ENCODE results near the gene ZNF555.

The ZNF555 gene

GRCh38 chr19:2824129-2824528 is 17.1 kb upstream of the ZNF555 start:
- no peak for DNase-seq (ENCODE audit: low read depth in 2 of 2)

DNA sequence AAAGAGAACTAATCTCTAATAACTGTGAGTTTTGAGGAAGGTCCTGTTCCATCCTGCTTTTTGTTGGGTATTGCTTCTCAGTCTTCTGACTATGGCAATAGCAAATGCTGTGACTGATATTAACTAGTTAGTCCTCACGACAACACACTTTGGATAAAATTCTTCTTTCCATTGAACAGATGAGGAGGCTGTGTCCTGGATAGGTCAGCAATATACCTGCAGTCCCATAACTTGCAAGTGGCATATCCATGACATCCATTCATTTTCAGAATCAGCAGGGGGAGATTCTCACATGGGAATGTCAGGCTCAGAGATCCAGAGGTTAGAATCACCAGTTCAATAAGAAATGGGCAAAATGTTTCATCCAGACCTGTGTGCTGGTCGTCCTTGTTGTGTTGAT is 14.3 kb upstream of the ZNF555 start:
- DNase-seq (ENCODE audit: low read depth in 2 of 2) = no peak

DNA sequence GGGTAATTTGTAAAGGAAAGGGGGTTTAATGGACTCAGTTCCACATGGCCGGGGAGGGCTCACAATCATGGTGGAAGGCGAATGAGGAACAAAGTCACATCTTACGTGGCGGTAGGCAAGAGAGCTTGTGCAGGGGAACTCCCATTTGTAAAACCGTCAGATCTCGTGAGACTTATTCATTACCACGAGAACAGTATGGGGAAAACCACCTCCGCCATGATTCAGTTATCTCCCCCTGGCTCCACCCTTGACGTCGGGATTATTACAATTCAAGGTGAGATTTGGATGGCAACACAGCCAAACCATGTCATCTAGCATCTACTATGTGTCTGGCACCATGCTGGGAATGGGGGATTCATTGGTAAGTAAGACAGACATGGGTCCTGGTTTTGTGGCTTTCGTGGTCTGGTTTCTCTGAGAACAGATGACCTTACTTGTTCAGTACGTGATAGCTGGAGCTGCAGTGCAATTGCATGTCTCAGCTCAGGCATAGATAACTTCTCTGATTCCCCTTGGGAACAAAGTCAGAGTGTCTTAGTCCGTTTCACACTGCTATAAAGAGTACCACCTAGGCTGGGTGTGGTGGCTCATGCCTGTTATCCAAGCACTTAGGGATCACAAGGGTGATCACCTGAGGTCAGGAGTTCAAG is 13.3 kb upstream of the ZNF555 start:
- DNase-seq (ENCODE audit: low read depth in 2 of 2) = no peak

DNA sequence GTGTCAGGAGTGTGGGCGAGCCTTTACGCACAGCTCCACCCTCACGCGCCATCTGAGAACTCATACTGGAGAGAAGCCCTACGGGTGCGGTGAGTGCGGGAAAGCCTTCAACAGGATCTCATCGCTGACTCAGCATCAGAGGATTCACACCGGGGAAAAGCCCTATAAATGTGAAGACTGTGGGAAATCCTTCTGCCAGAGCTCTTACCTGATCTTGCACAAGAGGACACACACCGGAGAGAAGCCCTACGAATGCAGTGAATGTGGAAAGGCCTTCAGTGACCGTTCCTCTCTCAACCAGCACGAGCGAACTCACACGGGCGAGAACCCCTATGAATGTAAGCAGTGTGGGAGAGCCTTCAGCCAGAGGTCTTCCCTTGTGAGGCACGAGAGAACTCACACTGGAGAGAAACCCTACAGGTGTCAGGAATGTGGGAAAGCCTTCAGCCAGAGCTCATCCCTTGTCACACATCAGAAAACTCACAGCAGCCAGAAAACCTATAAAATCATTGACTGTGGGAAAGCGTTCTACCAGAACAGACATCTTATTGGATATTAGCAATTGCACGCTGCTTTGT is 6.9 kb upstream of the ZNF555 start:
- no peak for DNase-seq (ENCODE audit: low read depth in 2 of 2)

DNA sequence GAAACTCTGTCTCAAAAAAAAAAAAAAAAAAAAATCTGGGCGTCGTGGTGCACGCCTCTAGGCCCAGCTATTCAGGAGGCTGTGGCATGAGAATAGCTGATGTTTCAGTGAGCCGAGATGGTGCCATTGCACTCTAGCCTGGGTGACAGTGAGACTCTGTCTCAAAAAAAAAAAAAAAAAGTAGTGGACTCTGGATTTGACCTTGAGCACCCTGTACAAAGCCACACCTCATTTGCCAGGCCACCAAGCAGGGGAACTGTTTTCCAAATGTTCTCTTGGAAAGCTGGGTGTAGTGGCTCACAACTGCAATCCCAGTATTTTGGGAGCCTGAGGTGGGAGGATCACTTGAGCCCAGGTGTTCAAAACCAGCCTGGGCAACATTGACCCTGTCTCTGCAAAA is 3.8 kb upstream of the ZNF555 start:
- no peak for DNase-seq (ENCODE audit: low read depth in 2 of 2)

DNA sequence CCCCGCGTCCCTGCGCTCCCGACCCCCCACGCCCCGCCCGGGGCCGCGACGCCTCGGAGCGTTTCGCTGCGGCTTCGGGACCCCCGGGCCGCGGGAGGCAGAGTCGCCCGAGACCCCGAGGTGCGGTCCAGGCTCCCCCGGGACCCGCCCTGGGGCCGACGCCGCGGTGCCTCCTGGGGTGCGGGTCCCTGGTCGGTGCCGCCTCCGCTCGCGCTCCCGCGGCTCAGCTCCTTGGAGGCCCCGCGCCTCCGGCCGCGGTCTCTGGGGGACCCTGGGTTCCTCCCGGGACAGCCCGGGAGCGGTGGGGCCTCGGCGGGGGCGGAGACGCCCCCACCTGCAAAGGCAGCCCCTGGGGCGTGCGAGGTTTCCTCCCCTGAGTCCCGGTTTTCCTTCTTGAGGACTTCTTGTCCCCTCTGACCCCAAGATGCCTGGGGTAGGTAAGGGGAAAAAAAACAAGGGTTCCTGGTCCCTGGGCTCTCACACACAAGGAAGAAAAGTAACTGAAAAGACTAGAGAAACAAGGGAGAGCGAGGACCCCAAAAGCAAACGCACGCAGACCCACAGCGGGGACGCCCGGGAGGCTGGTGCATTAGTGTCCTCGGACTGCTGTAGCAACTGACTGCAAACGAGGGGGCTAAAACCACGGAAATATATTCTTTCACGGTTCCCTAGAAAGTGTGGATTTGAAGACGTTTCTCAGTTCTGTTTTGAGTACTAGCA is 740 bp downstream of the ZNF555 start:
- no peak for DNase-seq (ENCODE audit: low read depth in 2 of 2)

DNA sequence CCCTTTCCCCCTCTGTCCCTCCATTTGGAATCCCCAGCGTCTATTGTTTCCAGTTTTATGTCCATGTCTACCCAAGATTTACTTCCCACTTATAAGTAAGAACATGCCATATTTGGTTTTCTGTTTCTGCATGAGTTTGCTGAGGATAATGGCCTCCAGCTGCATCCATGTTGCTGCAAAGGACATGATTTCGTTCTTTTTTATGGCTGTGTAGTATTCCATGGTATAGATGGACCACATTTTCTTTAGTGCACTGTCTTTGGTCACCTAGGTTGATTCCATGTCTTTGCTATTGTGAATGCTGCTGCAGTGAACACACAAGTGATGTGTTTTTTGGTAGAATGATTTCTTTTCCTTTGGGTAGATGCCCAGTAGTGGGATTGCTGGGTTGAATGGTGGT is 3.8 kb downstream of the ZNF555 start:
- no peak for DNase-seq (ENCODE audit: low read depth in 2 of 2)

DNA sequence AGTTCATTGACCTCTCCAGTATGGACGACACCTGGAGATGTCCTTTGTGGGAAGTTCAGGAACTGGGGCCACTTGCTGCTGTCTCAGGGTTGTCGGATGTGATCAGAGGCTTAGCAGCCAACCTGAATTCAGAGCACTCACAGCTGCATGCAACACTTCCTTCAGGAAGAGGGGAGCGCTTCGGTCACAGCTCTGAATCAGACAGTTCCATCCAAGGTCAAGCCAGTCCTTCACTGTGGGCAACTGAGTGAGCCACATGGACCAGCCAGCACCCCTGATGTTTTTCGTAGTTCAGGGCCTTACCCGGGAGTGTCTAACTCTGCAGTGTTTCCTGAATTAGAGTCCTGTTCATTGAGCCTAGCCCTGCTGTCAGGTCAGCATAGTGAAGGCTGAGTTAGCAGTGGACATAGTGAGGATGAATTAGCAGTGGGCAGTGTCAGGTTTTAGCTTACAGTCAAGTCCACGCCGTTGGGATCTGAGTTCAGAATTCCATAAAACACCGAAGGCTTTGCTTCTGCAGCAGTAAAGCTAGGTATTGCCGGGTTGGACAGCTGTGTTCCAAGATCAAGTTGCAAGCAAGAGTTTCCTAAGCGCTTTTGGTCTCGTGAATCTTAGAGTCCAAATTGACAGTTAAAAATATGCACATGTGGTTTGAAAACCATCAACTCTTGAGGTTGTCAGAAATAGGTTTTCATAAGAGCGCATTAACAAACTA is 5.1 kb downstream of the ZNF555 start:
- DNase-seq (ENCODE audit: low read depth in 2 of 2) = no peak

GRCh38 chr19:2847507-2847906 is 6.2 kb downstream of the ZNF555 start:
- DNase-seq (ENCODE audit: low read depth in 2 of 2) = no peak

DNA sequence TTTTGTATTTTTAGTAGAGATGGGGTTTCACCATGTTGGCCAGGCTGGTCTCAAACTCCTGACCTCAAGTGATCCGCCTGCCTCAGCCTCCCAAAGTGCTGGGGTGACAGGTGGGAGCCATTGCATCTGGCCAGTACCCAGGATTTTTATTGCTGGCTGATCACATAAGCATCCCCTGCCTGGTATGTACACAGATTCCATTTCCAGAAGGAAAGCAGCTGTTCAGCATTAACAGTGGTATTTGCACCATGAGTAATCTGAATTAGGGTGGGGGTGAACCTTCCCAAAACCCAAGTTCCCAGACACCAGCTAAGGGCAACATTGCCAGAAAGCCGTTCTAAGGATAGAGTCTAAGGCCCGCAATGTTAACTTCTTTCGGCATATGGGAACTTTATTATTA is 7.3 kb downstream of the ZNF555 start:
- DNase-seq (ENCODE audit: low read depth in 2 of 2) = peak; percentile 6 to 15

- DNase-seq (ENCODE audit: low read depth in 2 of 2) = no peak
Measured at GRCh38 chr19:2850256-2850925, 9.1 kb downstream of the ZNF555 start.

DNA sequence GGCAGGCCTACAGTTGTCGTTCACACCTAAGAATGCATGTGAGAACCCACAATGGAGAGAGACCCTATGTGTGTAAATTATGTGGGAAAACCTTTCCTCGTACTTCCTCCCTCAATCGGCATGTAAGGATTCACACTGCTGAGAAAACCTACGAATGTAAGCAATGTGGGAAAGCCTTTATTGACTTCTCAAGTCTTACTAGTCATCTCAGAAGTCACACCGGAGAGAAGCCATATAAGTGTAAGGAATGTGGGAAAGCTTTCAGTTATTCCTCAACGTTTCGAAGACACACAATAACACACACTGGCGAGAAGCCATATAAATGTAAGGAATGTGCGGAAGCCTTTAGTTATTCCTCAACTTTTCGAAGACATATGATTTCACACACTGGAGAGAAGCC is 11.3 kb downstream of the ZNF555 start:
- no peak for DNase-seq (ENCODE audit: low read depth in 2 of 2)

GRCh38 chr19:2853015-2853606 is 11.8 kb downstream of the ZNF555 start:
- no peak for DNase-seq (ENCODE audit: low read depth in 2 of 2)

DNA sequence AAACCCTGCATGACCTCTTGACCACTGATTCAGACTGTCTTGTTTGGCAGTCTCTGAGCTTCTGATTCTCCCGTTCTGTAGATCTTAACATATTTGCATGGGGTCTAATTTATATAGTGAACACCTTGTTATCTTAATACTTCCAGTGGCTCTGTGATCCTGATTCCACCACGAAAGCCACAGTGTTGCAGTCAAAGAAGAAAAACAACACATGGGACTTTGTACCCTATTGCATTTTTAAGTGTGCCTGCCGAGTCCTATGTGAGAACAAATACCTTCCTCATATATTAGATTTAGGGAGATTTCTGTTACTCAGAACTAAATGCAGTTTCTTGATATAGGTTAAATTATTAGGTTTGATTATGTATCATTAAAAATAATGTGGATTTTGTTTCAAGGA is 13.6 kb downstream of the ZNF555 start:
- no peak for DNase-seq (ENCODE audit: low read depth in 2 of 2)

DNA sequence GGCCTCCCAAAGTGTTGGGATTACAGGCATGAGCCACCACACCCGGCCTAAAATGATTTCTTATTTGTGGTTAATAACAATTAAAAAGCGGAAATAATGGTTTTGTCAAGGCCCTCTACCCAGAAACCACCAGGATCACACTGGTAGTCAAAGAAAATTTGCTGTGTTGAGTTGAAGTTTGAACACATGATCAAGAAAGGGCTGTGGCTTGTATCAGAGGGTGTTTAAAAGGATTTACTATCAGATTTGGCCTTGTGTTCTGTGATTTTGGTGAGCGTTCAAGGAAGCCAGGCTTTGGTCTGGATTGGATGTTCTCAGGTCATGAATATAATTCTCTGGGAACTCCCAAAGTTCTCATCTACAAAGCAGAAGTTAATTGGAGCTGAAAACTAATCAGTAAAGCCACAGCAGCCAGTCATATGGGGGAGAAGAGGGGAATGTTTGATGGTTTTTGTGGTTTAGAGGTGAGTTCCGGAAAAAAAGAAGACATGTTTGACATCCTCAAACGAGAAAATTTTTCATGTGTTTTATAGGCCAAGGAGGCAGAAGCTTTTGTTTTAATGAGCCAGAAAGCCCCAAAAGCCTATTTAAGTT is 15.3 kb downstream of the ZNF555 start:
- DNase-seq (ENCODE audit: low read depth in 2 of 2) = no peak

GRCh38 chr19:2858864-2859263 is 17.6 kb downstream of the ZNF555 start:
- DNase-seq (ENCODE audit: low read depth in 2 of 2) = no peak

- no peak for DNase-seq (ENCODE audit: low read depth in 2 of 2)
Measured at GRCh38 chr19:2863816-2864215, 22.5 kb downstream of the ZNF555 start.

DNA sequence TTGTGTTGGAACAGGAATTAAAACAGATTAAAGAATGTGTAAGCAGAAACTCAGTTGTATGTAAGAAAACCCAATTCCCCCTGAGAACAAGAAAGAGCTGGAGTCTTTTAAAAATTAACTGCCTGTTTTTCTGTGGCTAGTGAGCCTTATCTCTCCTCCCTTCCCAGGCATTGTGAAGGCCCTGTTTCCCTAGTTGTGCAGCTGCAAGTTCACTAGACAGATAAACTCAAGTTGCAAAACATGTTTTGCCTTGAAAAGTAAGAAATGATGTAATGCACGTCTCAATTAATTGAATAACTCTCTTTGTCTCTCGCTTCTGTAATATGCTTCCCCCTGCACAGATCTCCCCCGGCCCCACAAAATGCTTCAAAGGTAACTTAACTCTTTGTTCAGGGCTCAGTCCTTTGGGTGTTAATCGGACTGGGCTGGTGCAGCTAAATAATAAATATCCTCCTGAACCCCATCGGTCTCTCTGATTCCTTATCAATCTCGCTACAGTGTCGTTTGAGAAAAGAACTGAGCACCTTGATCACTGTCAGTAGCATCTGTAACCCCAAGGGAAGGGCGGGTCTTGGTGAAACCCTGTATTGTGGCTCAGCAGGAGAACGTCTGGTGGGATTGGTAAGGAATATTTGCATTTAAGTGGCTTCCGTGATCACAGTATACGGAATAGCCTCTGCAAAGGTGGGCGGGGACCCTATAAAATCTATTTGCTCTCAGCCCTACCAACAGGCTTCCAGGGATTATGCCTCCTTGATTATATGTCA is 24.2 kb downstream of the ZNF555 start:
- DNase-seq (ENCODE audit: low read depth in 2 of 2) = no peak

- DNase-seq (ENCODE audit: low read depth in 2 of 2) = no peak
Measured at GRCh38 chr19:2866495-2867024, 25.3 kb downstream of the ZNF555 start.

Data from fibroblast of skin of left biceps (primary cell).